HG02588 (cell line): ENCODE results near the gene PNLIPRP3.
"Not testable (repeated sequence)": the region's sequence is repeated elsewhere in the genome, so short reads cannot be mapped to it uniquely, and the experiment has no call there.

Experiments used
- ATAC-seq: cut with Tn5 transposase; IDR thresholded peaks from one replicate; pipeline ENCODE4 v1.9.1; 2021; ENCODE audit warnings: mild to moderate bottlenecking, moderate library complexity; ENCODE audit not compliant: unreplicated experiment

Gene PNLIPRP3

DNA sequence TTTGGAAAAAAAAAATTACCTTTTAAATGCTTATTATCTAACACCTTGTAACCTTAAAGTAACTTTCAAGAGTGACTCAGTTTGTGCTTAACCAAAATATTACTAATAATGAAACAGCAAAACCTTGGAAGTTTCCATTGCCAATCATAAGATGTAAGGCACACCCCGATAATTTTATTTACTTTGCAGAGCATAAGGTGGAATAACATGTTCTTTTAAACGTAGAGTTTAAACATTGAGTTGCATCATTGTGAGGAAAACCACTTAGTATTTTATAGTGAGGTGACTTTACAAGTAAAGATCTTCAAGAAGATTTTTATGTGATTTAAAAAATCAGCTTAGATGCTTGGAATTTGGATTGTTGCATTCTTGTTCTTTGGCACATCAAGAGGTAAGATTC lies at the start of gene PNLIPRP3:
PNLIPRP3 (plus strand) TSS at position 177 of the 400 bp plus-strand sequence; CDS start at position 343, 166 bp downstream.
- no peak for ATAC-seq

DNA sequence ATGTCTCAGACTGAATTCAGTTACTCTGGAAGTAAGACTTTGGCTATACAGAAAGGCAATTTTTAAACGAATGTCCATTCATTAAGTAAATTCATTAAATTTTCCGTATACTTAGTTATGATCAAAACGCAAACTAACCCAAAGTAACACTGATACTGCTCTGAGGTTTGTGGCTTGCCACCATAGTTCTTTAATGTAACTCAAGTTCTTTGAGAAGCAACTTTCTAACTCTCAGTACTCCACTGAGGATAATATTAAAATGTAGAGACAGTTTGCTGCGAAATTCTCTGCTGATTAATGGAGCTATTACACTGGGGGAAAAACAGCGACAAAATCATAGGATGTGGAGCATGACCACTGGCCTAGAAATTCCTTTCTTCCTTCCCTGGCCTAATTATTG lies 45.4 kb upstream of the PNLIPRP3 start:
- no peak for ATAC-seq

GRCh38 chr10:116385311-116385710 lies 42.3 kb upstream of the PNLIPRP3 start:
- no peak for ATAC-seq

GRCh38 chr10:116385994-116386809 lies 41.4 kb upstream of the PNLIPRP3 start:
- ATAC-seq = no peak

- ATAC-seq = not testable (repeated sequence)
Measured at GRCh38 chr10:116393246-116393831, 34.3 kb upstream of the PNLIPRP3 start.

- no peak for ATAC-seq
Measured at GRCh38 chr10:116395223-116395985, 32.2 kb upstream of the PNLIPRP3 start.

- no peak for ATAC-seq
Measured at GRCh38 chr10:116398224-116398623, 29.4 kb upstream of the PNLIPRP3 start.

GRCh38 chr10:116402858-116403257 lies 24.8 kb upstream of the PNLIPRP3 start:
- ATAC-seq = no peak

DNA sequence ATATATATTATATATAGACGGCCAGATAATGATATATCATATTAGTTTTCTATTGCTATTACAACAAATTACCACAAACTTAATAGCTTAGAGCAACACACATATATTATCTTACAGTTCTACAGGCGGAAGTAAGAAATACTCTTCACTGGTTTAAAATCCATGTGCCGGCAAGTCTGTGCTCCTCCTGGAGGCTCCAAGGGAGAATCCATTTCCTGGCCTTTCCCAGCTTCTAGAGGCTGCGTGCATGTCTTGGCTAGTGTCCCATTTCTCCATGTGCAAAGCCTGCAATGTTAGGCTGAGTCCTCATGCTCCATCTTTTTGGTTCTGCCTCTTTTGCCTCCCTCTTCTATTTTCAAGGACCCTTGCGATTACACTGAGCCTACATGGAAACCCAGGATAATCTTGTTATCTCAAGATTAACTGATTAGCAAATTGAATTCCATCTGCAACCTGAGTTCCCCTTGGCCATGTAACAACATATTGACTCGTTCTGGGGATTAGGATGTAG lies 23.9 kb upstream of the PNLIPRP3 start:
- ATAC-seq = no peak

DNA sequence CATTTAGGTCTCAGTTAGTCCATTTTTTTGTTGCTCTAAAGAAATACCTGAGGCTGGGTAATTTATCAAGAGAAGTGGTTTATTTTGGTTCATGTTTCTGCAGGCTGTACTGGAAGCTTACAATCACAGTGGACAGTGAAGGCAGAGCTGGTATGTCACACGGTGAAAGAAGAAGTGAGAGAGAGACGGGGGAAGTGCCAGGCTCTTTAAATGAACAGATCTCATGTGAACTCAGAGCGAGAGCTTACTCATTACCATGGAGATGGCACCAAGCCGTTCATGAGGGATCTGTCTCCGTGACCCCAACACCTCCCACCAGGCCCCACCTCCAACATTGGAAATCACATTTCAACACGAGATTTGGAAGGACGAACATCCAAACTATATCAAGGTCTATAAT lies 18.9 kb upstream of the PNLIPRP3 start:
- ATAC-seq = no peak

GRCh38 chr10:116410351-116410750 lies 17.3 kb upstream of the PNLIPRP3 start:
- no peak for ATAC-seq

GRCh38 chr10:116417821-116418220 lies 9.8 kb upstream of the PNLIPRP3 start:
- no peak for ATAC-seq

DNA sequence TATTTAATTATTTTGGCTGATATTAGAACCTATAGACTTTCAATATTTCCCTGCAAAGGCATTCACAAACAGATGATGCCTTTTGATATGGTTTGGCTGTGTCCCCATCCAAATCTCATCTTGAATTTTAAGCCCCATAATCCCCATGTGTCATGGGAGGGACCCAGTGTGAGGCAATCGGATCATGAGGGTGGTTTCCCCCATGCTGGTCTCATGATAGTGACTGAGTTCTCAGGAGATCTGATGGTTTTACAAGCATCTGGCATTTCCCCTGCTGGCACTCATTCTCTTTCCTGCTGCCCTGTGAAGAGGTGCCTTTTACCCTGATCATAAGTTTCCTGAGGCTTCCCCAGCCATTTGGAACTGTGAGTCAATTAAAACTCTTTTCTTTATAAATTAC lies 9.3 kb upstream of the PNLIPRP3 start:
- no peak for ATAC-seq

- ATAC-seq = no peak
Measured at GRCh38 chr10:116421815-116422214, 5.8 kb upstream of the PNLIPRP3 start.

DNA sequence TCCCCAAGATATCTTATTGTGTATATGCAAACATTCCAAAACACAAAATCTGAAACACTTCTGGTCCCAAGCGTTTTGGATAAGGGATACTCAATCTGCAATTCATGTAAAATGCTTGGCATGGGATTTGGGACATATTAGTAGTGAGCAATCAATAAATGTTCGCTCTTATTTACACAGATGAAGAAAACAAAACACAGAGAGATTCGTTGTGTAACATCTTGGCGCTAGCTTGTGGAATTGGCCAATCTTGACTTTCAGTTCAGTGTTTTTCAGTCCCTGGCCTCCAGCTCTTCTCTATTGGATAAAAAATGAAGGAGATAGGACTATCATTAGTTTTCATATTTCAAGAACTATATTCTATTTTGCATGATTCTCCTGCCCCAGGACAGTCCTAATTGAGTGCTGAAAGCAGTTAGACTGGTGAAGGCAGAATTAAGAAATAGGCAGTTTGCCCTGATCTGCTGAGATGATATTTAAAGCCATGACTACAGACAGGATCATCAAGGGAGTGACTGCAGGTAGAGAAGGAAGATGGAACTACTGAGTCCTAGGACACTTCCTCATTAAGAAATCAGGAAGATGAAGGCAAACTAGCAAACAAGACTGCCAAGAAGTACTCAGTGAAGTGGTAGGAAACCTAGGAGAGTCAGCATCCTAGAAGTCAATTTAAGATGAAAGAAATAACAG lies 1.8 kb downstream of the PNLIPRP3 start:
- ATAC-seq = no peak

- no peak for ATAC-seq
Measured at GRCh38 chr10:116430288-116430687, 2.6 kb downstream of the PNLIPRP3 start.

DNA sequence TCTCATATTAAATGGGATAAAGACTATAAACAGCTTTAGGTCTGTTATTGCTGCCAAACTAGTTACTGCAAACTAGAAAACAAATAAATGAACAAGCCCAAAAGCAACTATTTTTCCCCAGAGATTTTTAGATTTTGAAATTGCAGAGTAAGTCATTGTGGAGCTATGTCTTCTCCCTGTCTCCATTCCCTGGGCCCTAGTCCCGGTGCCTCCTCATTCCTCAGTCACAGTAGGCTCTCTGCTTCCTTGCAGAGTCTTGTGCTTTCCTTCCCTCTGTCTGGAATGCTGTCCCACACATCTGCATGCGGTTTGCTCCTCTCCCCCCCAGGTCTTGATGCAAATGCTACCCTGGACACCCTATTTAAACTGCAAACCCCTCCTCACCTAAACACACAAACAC lies 4.0 kb downstream of the PNLIPRP3 start:
- no peak for ATAC-seq

DNA sequence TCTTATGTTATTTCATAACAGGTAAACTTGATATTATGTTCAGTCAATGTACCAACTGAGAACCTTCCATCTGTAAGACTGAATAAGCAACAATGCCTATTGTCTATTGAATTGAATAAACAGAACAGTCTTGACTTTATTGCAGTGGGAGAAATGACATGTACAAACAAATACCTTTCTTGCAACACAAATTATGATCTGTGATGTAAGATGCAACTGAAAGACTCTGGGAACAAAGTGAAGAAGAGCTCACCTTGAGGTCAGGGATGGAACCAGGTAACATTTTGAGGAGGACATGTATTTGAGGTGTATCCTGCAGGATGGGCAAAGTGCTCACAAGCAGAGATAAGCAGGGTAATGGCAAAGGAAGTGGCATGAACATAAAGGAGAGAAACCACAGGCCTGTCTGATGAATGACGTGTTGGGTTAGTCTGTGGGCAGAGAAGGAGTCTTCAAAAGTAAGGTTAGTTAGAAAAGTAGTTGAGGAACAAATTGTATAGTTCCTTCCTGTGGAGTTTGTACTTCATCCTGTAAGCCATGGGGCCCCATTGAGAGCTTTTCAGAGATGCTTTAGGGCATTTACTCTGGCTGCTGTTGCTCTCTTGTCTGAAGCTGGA lies 9.5 kb downstream of the PNLIPRP3 start:
- ATAC-seq = no peak

GRCh38 chr10:116440330-116441030 lies 12.8 kb downstream of the PNLIPRP3 start:
- no peak for ATAC-seq
